Esophagus squamous epithelium (tissue), 4 donors: Measurements from ENCODE around the gene TMC3.

ENCODE experiments used
- POLR2A ChIP-seq, 4 donors: fragments of 450-650 bp; IDR thresholded peaks; one replicate each; pipeline ENCODE4 v1.6.1; 2017; ENCODE audit warnings: antibody characterized with exemption in 4 of 4, mild to moderate bottlenecking in 4 of 4, moderate library complexity in 3 of 4
- TF ChIP-seq, protein P1 (sequence below), 6 experiments: fragments of 450-650 bp in 4 of 6; fragments of 200-600 bp in 2 of 6; sonication (generic) in 2 of 6; IDR thresholded peaks; one replicate each; pipeline ENCODE4 v1.5.1; 2016 to 2019; ENCODE audit warnings: antibody characterized with exemption in 6 of 6, mild to moderate bottlenecking in 4 of 6, moderate library complexity in 4 of 6

- TF ChIP-seq, protein P1, sequence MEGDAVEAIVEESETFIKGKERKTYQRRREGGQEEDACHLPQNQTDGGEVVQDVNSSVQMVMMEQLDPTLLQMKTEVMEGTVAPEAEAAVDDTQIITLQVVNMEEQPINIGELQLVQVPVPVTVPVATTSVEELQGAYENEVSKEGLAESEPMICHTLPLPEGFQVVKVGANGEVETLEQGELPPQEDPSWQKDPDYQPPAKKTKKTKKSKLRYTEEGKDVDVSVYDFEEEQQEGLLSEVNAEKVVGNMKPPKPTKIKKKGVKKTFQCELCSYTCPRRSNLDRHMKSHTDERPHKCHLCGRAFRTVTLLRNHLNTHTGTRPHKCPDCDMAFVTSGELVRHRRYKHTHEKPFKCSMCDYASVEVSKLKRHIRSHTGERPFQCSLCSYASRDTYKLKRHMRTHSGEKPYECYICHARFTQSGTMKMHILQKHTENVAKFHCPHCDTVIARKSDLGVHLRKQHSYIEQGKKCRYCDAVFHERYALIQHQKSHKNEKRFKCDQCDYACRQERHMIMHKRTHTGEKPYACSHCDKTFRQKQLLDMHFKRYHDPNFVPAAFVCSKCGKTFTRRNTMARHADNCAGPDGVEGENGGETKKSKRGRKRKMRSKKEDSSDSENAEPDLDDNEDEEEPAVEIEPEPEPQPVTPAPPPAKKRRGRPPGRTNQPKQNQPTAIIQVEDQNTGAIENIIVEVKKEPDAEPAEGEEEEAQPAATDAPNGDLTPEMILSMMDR (IDR thresholded peaks at IDR 0.05): no peak
- no peak for TF ChIP-seq POLR2A (IDR thresholded peaks at IDR 0.05)
Measured at GRCh38 chr15:81316267-81316666, 57.7 kb downstream of the TMC3 start.
